ENCODE data around the gene SCP2.

DNA sequence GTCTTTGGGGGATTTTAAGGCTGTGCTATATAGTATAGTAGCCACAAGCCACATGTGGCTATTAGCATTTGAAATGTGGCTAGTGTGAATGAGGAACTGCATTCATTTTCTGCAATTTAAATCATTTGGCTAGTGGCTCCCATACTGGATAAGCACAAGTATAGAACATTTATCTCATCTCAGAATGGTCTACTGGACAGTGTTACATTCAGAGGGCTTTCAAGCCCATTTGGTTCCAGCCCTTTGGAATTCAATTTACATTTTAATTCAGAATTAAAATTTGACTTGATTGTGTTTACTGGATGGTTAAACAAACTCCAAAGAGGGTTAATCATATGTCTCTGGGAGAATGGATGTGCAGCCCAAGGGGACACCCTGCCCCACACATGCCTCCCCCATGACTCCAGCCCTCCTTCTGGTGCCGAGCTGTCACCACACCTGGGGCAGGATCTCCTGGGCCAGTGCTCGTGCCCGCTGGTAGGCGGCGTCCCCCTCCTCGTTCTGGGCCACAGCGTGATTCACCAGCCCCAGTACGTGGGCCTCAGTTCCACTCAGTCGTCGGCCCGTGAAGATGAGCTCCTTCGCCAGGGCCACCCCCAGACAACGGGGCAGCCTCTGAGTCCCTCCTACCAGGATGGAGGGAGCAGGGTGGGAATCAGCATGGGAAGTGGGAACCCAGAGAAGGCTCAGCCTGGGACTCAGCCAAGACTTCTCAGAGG is 22.7 kb upstream of the SCP2 start:
- TF ChIP-seq TARDBP (IDR thresholded peaks at IDR 0.05) (no peak), LEF1 (IDR thresholded peaks at IDR 0.05; ENCODE audit: borderline replicate concordance) (no peak), FOXM1 (IDR thresholded peaks at IDR 0.05; ENCODE audit: borderline replicate concordance) (no peak), CTBP1 (IDR thresholded peaks at IDR 0.05; ENCODE audit: borderline replicate concordance) (no peak), ZNF384 (IDR thresholded peaks at IDR 0.05) (no peak), FOXK2 (IDR thresholded peaks at IDR 0.05) (no peak)

Data from HEK293T (cell line).